EL (cell line): Measurements from ENCODE around the gene CUL4A.

Experiments used
- DNase-seq: peaks from one replicate; pipeline ENCODE4 v3.0.0-alpha.2; 2016

Gene CUL4A

GRCh38 chr13:113182046-113182445 is 27.4 kb upstream of the CUL4A start:
- DNase-seq, result peak; percentile 51

- DNase-seq, result no peak
These were observed 25.8 kb upstream of the CUL4A start for GRCh38 chr13:113183450-113184129.

- no peak for DNase-seq
These were observed 24.6 kb upstream of the CUL4A start for GRCh38 chr13:113184568-113185440.

- DNase-seq, result peak; percentile 17
These were observed 23.1 kb upstream of the CUL4A start for GRCh38 chr13:113186061-113186900.

- peak; percentile 100 for DNase-seq
These were observed 22.1 kb upstream of the CUL4A start for GRCh38 chr13:113187263-113187669.

- no peak for DNase-seq
These were observed 21.3 kb upstream of the CUL4A start for GRCh38 chr13:113187883-113188665.

- no peak for DNase-seq
These were observed 19.2 kb upstream of the CUL4A start for GRCh38 chr13:113190181-113190580.

GRCh38 chr13:113192279-113192678 is 17.1 kb upstream of the CUL4A start:
- no peak for DNase-seq

- peak; percentile 71 for DNase-seq
These were observed 16.5 kb upstream of the CUL4A start for GRCh38 chr13:113192902-113193301.

- DNase-seq, result no peak
These were observed 14.1 kb upstream of the CUL4A start for GRCh38 chr13:113195360-113195759.

GRCh38 chr13:113196970-113197737 is 12.3 kb upstream of the CUL4A start:
- no peak for DNase-seq

GRCh38 chr13:113201815-113202214 is 7.6 kb upstream of the CUL4A start:
- no peak for DNase-seq

GRCh38 chr13:113202912-113203311 is 6.5 kb upstream of the CUL4A start:
- no peak for DNase-seq

GRCh38 chr13:113203507-113204377 is 5.7 kb upstream of the CUL4A start:
- DNase-seq, result no peak

- no peak for DNase-seq
These were observed 5.1 kb upstream of the CUL4A start for GRCh38 chr13:113204378-113204734.

- no peak for DNase-seq
These were observed 3.9 kb upstream of the CUL4A start for GRCh38 chr13:113205428-113205931.

GRCh38 chr13:113207460-113207859 is 2.0 kb upstream of the CUL4A start:
- no peak for DNase-seq

- DNase-seq, result peak; percentile 61
These were observed 1.5 kb upstream of the CUL4A start for GRCh38 chr13:113207890-113208420.

- DNase-seq, result peak; percentile 86
These were observed 735 bp upstream of the CUL4A start, which contains the start of gene PCID2 for GRCh38 chr13:113208421-113209335. TSS of gene PCID2 (minus strand) at chr13:113208669. CDS start at chr13:113208634, 35 bp downstream.
